Activated CD4-positive, alpha-beta T cell treated with anti-CD3 and anti-CD28 coated beads, Interleukin-2, amount 10 ng/mL, durations not matched to agents 7 days and 5 days (primary cell): ENCODE data around the gene CTSW. TPM values are rescaled to one million over a fixed set of nuclear protein-coding genes. Genes with fewer than 3 reads are reported as not detected.

Experiments
- CTCF ChIA-PET: fragments of 350-600 bp; sonication (Branson Sonifier 250); formaldehyde crosslinking; loops from one replicate; lab custom pipeline; 2021; ENCODE audit warnings: antibody characterized with exemption; lab: Charles Lee
- POLR2A ChIA-PET: fragments of 350-600 bp; sonication (Branson Sonifier 250); formaldehyde crosslinking; loops from one replicate; lab custom pipeline; 2021; ENCODE audit warnings: antibody characterized with exemption; lab: Charles Lee
- DNase-seq: peaks from one replicate; pipeline ENCODE4 v3.0.0-alpha.2; 2020
- H3K27ac Mint-ChIP-seq: one replicate; pipeline ENCODE4 v1.8.0; 2021; ENCODE audit warnings: mild to moderate bottlenecking, moderate library complexity, mixed read lengths
- H3K27me3 Mint-ChIP-seq: one replicate; pipeline ENCODE4 v1.8.0; 2021; ENCODE audit warnings: mixed read lengths
- H3K36me3 Mint-ChIP-seq: one replicate; pipeline ENCODE4 v1.8.0; 2021; ENCODE audit warnings: low read depth, mixed read lengths
- H3K4me1 Mint-ChIP-seq: one replicate; pipeline ENCODE4 v1.8.0; 2021; ENCODE audit warnings: mixed read lengths
- H3K4me3 Mint-ChIP-seq: one replicate; pipeline ENCODE4 v1.8.0; 2021; ENCODE audit warnings: mild to moderate bottlenecking, moderate library complexity, mixed read lengths
- H3K9me3 Mint-ChIP-seq: one replicate; pipeline ENCODE4 v1.8.0; 2021; ENCODE audit warnings: mixed read lengths
- total RNA-seq, 2 experiments: library from RNA; stranded (reverse); gene quantifications; one replicate each; pipeline ENCODE4 v1.2.3, GENCODE V29; 2021

CTSW gene
- total RNA-seq, 2 experiments from 2014 or later: 22.9 to 23.6 TPM

DNA sequence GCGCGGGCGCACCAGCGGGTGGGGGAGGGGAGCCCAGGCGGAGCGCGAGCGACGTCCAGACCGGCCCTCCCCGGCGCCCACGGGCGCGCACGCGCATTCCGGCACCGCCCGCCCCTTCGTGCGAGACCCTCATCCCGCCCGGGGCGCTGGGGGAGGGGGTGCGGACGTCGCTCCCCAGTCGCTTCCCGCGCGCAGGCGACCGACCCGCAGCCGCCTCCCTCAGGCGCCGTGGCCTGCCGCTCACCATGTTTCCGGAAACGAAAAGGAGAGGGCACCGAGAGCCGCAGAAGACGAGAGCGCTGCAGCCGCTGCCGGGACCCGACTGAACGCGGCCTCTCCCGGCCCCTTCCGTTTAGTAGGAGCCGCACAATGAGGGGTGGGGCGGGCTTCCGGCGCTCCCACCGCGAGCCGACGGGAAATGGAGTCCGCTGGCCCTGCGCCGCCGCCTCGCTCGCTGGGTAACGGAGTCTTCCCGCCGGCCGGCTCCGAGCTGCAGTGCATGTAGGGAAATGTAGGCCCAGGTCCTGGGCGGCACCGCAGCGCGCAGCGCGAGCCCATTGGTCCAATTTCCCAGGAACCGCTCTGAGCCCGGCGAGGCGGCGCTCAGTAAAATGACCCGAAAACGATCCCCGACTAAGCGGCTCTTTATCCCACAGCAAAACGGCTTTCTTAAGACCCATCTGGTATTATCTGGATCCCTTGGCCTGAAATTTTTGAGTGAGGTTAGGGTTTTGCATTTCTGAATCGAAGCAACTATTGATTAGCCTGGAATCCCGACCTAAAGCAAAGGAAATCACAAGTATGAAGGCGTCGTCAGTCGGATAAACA, 21.6 kb upstream of the CTSW start, which contains the start of gene CFL1:
CFL1 (minus strand) TSS at position 328 of the 828 bp plus-strand sequence; CDS start at position 247, 81 bp downstream.
- H3K9me3 Mint-ChIP-seq: no peaks in the 10 kb centered on the region
- ChIA-PET CTCF (interaction anchor here (0.6 to 25.8 kb wide), 11 partner anchors 7 to 1136 kb away, joined by 3 to 590 read pairs (median 20); partner anchors contain the start of genes AP5B1, CCDC85B, CTSW and FIBP), POLR2A (interaction anchor here (0.6 to 1.0 kb wide), 3 partner anchors 9 to 137 kb away, joined by 3 read pairs; partner anchors contain the start of gene RNASEH2C)
- no peaks in the 10 kb centered on the region for H3K27me3 Mint-ChIP-seq
- peaks cover 54% of the 10 kb centered on the region for H3K36me3 Mint-ChIP-seq
- H3K27ac Mint-ChIP-seq: peak within 1 kb of the TSS; percentile 99
- DNase-seq: peak; percentile 98
- H3K4me1 Mint-ChIP-seq: peaks cover 60% of the 10 kb centered on the region
- H3K4me3 Mint-ChIP-seq: peak within 1 kb of the TSS; percentile 97

DNA sequence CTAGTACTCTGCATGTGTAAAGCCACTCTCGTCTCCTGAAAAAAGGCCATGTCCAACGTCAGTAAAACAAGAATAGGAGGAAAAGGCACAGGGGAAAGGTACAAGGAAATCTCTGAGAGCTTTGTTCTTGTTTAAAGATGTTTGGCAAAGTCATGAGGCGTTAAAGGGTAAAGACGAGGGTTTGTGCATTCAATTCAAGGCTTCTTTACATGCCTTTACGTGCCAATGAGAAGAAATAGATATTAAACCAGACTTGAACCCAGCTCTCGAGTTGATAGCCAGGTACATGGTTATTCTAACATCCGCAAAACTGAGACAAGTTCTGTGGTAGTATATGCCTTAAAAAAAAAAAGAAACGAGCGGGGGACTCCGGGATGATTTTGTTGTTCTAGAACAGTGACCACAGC, 21.0 kb upstream of the CTSW start:
- ChIA-PET POLR2A (interaction anchor here (0.6 to 1.0 kb wide), 3 partner anchors 9 to 138 kb away, joined by 3 read pairs; partner anchors contain the start of gene RNASEH2C), CTCF (interaction anchor here (0.6 to 25.8 kb wide), 11 partner anchors 8 to 438 kb away, joined by 3 to 590 read pairs (median 20); partner anchors contain the start of genes AP5B1, CCDC85B, CTSW and FIBP)
- Mint-ChIP-seq H3K27me3 (no peaks in the 10 kb centered on the region), H3K4me3 (peak overlapping the region; percentile 97), H3K27ac (peak overlapping the region; percentile 99), H3K4me1 (peaks cover 57% of the 10 kb centered on the region), H3K36me3 (peaks cover 53% of the 10 kb centered on the region), H3K9me3 (no peaks in the 10 kb centered on the region)
- DNase-seq: no peak

DNA sequence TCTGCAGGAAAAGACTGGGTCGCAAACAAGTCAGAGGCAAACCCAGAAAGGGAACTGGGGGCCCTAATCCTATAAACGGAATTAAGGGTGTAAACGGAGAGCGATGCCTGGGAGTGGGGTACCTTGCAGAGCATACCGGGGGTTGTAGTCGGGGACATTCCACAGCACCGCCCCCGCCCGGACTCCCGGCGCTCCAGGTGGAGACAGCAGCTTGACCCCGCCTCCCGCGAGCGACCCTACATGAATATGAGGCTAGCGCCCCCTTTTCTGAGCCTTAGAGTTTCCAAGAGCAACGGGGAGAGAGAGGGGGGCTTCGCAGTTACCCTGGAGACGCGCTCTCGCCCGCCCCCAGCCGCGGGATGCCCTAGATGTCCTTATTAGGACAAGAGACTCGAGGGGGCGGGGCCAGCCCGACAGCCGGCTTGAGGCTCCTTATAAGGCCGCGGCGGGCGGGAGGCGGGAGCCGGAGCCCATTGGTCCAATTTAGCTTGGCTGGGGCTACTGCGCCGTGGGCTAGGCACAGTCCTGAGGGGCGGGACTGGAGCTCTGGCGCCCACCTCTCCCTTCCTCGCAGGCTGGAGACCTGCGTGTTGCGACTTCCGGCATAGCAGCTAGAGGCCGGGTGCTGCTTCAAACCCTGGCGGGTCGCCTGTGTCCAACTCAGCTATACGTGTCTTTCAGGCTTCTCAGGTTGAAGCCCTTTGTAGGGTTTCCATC, 20.4 kb upstream of the CTSW start:
- DNase-seq: peak; percentile 99
- Mint-ChIP-seq H3K36me3 (peaks cover 51% of the 10 kb centered on the region), H3K4me3 (peak overlapping the region; percentile 97), H3K9me3 (no peaks in the 10 kb centered on the region), H3K27me3 (no peaks in the 10 kb centered on the region), H3K27ac (peak overlapping the region; percentile 99), H3K4me1 (peaks cover 55% of the 10 kb centered on the region)
- ChIA-PET CTCF (interaction anchor here (0.7 to 25.8 kb wide), 38 partner anchors 9 to 454 kb away, joined by 3 to 590 read pairs (median 4); partner anchors contain the start of genes AP5B1, CCDC85B, CTSW and FIBP), POLR2A (interaction anchor here (0.9 to 1.6 kb wide), 4 partner anchors 25 to 143 kb away, joined by 3 to 9 read pairs (median 3); partner anchors contain the start of genes BANF1, CCDC85B, EIF1AD and SNX32)

DNA sequence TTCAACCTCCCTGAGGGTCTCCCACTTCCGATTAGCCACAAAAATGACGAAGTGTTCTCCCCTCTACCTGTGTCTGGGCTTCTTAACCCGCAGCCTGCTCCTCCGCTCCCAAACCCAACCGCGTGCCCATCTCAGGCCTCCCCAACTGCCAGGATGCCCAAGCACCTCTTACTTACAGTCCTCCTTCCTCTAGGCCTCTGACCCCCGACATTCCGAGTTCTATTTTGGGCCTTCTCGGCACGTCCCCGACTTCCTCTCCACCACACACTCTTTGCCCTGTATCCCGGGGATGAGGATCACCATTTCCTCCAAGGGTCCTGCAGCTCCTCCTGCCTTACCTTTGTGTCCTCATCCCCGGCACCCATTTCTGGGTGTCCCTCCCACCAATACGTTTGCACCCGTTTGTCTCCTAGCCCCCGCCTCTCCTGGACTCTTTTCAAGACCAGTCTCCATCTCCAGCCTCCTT, 19.8 kb upstream of the CTSW start:
- H3K4me3 Mint-ChIP-seq: peak overlapping the region; percentile 97
- peaks cover 47% of the 10 kb centered on the region for H3K36me3 Mint-ChIP-seq
- CTCF ChIA-PET: interaction anchor here (0.6 to 25.8 kb wide), 49 partner anchors 9 to 453 kb away, joined by 3 to 590 read pairs (median 4); partner anchors contain the start of genes AP5B1, BANF1, CCDC85B and CTSW
- no peak for DNase-seq
- H3K27ac Mint-ChIP-seq: peak overlapping the region; percentile 99
- no peaks in the 10 kb centered on the region for H3K9me3 Mint-ChIP-seq
- H3K4me1 Mint-ChIP-seq: peaks cover 49% of the 10 kb centered on the region
- POLR2A ChIA-PET: interaction anchor here (0.6 to 1.6 kb wide), 6 partner anchors 10 to 142 kb away, joined by 3 to 9 read pairs (median 3); partner anchors contain the start of genes BANF1, CCDC85B, EIF1AD and FIBP
- H3K27me3 Mint-ChIP-seq: no peaks in the 10 kb centered on the region

- Mint-ChIP-seq H3K36me3 (peaks cover 47% of the 10 kb centered on the region), H3K4me3 (peak within 1 kb of the TSS; percentile 97), H3K9me3 (no peaks in the 10 kb centered on the region), H3K4me1 (peaks cover 45% of the 10 kb centered on the region), H3K27ac (peak within 1 kb of the TSS; percentile 99), H3K27me3 (no peaks in the 10 kb centered on the region)
- DNase-seq: peak; percentile 96
- CTCF ChIA-PET: interaction anchor here (0.6 to 25.8 kb wide), 49 partner anchors 10 to 295 kb away, joined by 3 to 590 read pairs (median 4); partner anchors contain the start of genes AP5B1, BANF1, CCDC85B and CTSW
- POLR2A ChIA-PET: interaction anchor here (0.6 to 1.6 kb wide), 5 partner anchors 9 to 181 kb away, joined by 3 to 9 read pairs (median 3); partner anchors contain the start of genes CCDC85B, FIBP and SNX32
Observed at GRCh38 chr11:65860278-65861164, 19.1 kb upstream of the CTSW start, which contains the start of gene MUS81. Gene MUS81 (plus strand): TSS chr11:65860433. CDS start chr11:65860754, 321 bp downstream.

- H3K27me3 Mint-ChIP-seq: no peaks in the 10 kb centered on the region
- H3K36me3 Mint-ChIP-seq: peaks cover 42% of the 10 kb centered on the region
- H3K27ac Mint-ChIP-seq: peak overlapping the region; percentile 99
- ChIA-PET POLR2A (interaction anchor here (0.7 kb wide), 1 partner anchor 180 kb away, joined by 3 read pairs; no protein-coding TSS in a partner anchor), CTCF (interaction anchor here (0.9 to 25.8 kb wide), 10 partner anchors 9 to 290 kb away, joined by 3 to 590 read pairs (median 15); partner anchors contain the start of genes AP5B1, BANF1, CCDC85B and CTSW)
- H3K9me3 Mint-ChIP-seq: no peaks in the 10 kb centered on the region
- peak overlapping the region; percentile 97 for H3K4me3 Mint-ChIP-seq
- DNase-seq: no peak
- H3K4me1 Mint-ChIP-seq: peaks cover 38% of the 10 kb centered on the region
Observed at GRCh38 chr11:65861165-65861505, 18.5 kb upstream of the CTSW start.

DNA sequence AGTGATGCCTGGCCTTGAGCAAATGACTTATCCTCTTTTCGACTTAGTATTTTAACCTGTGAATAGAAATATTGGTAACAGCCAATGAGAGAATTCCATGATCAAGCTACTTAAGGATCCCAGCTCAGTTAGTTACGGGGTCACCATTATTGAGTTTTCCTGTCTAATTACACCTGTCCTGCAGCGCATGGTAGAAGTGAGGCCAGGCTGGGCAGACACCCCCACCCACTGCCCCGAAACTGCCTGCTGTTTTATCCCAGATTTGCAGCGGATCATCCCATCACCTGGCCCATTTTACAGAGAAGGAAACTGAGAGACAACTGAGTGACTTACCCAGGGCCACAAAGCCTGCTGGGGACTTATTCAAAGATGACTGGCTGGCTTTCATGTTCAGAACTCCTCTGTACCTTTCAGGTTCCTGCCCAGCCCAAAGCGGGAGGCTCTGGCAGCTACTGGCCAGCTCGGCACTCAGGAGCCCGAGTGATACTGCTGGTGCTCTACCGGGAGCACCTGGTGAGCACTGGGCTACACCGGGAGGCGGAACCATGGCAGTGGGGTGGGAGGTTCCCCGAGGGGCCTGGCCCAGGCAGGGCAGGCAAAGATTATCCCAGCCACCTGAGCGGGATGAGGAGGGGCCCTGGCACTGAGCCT, 18.0 kb upstream of the CTSW start:
- CTCF ChIA-PET: interaction anchor here (0.9 to 25.8 kb wide), 8 partner anchors 8 to 150 kb away, joined by 3 to 590 read pairs (median 22); partner anchors contain the start of genes AP5B1, CCDC85B, CTSW and FIBP
- no peak for DNase-seq
- H3K27ac Mint-ChIP-seq: peak overlapping the region; percentile 99

DNA sequence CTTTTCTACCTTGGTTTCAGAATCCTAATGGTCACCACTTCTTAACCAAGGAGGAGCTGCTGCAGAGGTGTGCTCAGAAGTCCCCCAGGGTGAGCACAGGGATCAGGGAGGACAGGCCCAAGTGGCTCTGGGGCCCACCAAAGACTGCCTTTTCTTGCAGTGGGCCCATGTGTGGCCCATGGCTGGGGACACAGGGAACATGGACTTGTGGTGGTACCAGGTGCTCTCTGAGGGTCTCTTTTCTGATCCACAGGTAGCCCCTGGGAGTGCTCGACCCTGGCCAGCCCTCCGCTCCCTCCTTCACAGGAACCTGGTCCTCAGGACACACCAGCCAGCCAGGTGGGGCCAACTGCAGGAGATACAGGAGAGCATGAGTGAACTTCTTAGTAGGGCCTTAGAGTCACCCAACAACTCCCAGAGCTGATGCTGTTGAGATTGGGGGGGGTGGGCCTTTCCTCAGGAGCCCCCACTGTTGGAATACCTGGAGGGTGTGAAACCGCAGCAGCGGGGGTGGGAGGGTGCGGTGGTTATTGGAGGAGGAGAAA, 17.4 kb upstream of the CTSW start:
- peaks cover 37% of the 10 kb centered on the region for H3K36me3 Mint-ChIP-seq
- peak overlapping the region; percentile 68 for H3K27ac Mint-ChIP-seq
- H3K27me3 Mint-ChIP-seq: no peaks in the 10 kb centered on the region
- DNase-seq: no peak
- peaks cover 31% of the 10 kb centered on the region for H3K4me1 Mint-ChIP-seq
- H3K4me3 Mint-ChIP-seq: peak overlapping the region; percentile 97
- no peaks in the 10 kb centered on the region for H3K9me3 Mint-ChIP-seq
- ChIA-PET POLR2A (no interaction called here), CTCF (interaction anchor here (0.7 to 25.8 kb wide), 6 partner anchors 8 to 150 kb away, joined by 3 to 590 read pairs (median 28); partner anchors contain the start of genes CCDC85B, CTSW, FIBP and KAT5)

More for the DNA sequence above, 18.0 kb upstream of the CTSW start:
- peaks cover 33% of the 10 kb centered on the region for H3K4me1 Mint-ChIP-seq
- H3K4me3 Mint-ChIP-seq: peak overlapping the region; percentile 97
- no peaks in the 10 kb centered on the region for H3K27me3 Mint-ChIP-seq
- H3K9me3 Mint-ChIP-seq: no peaks in the 10 kb centered on the region
- H3K36me3 Mint-ChIP-seq: peaks cover 37% of the 10 kb centered on the region
- POLR2A ChIA-PET: no interaction called here

- POLR2A ChIA-PET: no interaction called here
- peaks cover 30% of the 10 kb centered on the region for H3K4me1 Mint-ChIP-seq
Observed at GRCh38 chr11:65862941-65863888, 16.4 kb upstream of the CTSW start.

More at GRCh38 chr11:65862941-65863888, 16.4 kb upstream of the CTSW start:
- H3K9me3 Mint-ChIP-seq: no peaks in the 10 kb centered on the region
- no peak for DNase-seq
- H3K4me3 Mint-ChIP-seq: peak overlapping the region; percentile 44
- CTCF ChIA-PET: interaction anchor here (0.7 to 25.8 kb wide), 5 partner anchors 7 to 151 kb away, joined by 3 to 590 read pairs (median 50); partner anchors contain the start of genes CCDC85B, CTSW, FIBP and KAT5
- peaks cover 41% of the 10 kb centered on the region for H3K36me3 Mint-ChIP-seq
- peak overlapping the region; percentile 68 for H3K27ac Mint-ChIP-seq
- no peaks in the 10 kb centered on the region for H3K27me3 Mint-ChIP-seq
